AG09309 (cell line): Measurements from ENCODE around the gene FCHSD1.
A peak's percentile ranks its signal among the peaks of the same experiment; 100 is the strongest.

ENCODE experiments used
- DNase-seq: peaks from one replicate; pipeline ENCODE4 v3.0.0-alpha.2; 2010; ENCODE audit warnings: low read depth
- H3K4me3 ChIP-seq: 2 replicates; pipeline ENCODE4 v1.5.1; 2011; ENCODE audit warnings: mild to moderate bottlenecking, low read depth, low read length, moderate library complexity; ENCODE audit not compliant: control insufficient read depth
- TF ChIP-seq, protein P1 (sequence below): IDR thresholded peaks from 2 replicates; pipeline ENCODE4 v1.5.1; 2011; ENCODE audit warnings: mild to moderate bottlenecking, low read depth, low read length, inconsistent platforms; ENCODE audit not compliant: insufficient read depth, control insufficient read depth; ENCODE audit errors: missing control alignments

Gene FCHSD1

DNA sequence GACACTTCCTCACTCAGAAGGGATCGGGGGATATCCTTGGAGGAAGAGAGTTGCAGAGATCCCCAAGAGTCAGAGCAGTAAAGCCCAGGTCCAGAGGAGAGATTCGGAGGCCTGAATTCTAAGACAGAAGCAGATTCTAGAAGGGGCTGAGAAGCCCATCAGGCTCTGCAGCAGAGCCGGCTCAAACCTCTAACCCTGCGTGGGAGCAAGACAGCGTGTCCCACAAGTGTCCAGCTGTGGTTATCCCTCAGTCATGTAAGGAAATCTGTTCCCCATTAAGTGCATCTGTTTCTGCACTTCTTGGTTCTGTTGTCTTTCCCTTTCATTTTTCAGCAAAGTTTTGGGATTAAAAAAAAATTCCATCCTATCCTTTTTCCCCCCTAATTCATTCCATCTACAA, 27.6 kb downstream of the FCHSD1 start:
- H3K4me3 ChIP-seq = no peak overlapping the region
- no peak for DNase-seq
- TF ChIP-seq, protein P1, sequence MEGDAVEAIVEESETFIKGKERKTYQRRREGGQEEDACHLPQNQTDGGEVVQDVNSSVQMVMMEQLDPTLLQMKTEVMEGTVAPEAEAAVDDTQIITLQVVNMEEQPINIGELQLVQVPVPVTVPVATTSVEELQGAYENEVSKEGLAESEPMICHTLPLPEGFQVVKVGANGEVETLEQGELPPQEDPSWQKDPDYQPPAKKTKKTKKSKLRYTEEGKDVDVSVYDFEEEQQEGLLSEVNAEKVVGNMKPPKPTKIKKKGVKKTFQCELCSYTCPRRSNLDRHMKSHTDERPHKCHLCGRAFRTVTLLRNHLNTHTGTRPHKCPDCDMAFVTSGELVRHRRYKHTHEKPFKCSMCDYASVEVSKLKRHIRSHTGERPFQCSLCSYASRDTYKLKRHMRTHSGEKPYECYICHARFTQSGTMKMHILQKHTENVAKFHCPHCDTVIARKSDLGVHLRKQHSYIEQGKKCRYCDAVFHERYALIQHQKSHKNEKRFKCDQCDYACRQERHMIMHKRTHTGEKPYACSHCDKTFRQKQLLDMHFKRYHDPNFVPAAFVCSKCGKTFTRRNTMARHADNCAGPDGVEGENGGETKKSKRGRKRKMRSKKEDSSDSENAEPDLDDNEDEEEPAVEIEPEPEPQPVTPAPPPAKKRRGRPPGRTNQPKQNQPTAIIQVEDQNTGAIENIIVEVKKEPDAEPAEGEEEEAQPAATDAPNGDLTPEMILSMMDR = no peak

DNA sequence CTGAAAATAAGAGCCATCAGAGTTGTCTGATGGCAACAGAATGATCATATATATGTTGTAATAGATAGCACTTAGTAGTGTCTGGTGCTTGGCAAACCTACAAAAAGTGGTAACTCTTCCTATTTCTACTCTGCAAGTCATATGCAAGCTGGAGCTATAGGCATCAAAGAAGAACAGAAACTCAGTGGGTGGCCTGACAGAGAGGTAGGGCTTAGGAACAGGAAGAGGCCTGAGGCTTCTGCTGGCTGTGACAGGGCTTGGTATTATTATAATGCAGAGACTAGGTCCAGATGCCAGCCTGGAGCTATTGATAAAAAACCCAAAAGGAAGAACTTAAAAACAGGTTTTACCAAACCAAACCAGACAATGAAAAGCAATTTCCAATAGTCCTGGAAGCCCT, 28.0 kb downstream of the FCHSD1 start:
- TF ChIP-seq, protein P1 = no peak
- DNase-seq = no peak

DNA sequence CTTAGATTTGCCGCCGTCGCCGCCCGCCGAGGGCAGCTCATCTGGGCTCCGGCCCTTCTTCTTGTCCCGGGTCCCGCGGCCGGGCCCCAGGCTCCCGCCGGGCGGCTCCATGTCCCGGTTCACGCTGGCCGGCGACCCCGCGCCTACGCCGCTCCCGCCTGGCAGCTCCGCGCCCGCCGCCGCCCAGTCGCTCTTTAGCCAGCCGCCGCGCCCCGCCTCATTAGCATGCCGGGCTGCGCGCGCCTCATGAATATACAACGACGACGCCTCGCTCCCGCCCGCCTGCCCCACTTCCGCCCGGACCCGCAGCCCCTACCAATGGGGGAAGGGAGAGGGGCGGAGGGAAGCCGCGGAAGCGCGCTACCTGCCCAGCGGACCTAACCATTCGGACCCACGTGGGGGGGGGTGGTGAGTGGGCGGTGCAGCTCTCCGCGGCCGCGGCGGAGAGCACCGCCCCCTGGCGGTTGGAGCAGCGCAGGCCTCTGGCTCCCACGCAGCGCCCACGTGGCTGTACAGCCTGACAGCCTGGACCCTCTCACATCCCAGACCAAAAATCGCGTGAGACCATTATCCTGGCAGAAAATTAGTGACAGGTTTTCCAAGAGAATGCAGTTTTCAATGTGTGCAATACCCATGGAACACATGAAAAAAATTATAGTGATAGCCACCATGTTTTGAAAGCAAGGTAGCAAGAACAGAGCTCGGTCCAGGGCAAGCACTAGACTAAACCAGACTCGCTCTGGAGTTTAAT, 32.2 kb downstream of the FCHSD1 start, which contains the start of gene DIAPH1:
Gene DIAPH1, minus strand, starts transcription at position 197 of the 751 bp plus-strand sequence. Its CDS starts 86 bp downstream, at position 111.
- TF ChIP-seq, protein P1 = peak; percentile 95
- DNase-seq = peak; percentile 67
- H3K4me3 ChIP-seq = peak within 1 kb of the TSS; percentile 63

More for the DNA sequence above, 28.0 kb downstream of the FCHSD1 start:
- H3K4me3 ChIP-seq = no peak overlapping the region

DNA sequence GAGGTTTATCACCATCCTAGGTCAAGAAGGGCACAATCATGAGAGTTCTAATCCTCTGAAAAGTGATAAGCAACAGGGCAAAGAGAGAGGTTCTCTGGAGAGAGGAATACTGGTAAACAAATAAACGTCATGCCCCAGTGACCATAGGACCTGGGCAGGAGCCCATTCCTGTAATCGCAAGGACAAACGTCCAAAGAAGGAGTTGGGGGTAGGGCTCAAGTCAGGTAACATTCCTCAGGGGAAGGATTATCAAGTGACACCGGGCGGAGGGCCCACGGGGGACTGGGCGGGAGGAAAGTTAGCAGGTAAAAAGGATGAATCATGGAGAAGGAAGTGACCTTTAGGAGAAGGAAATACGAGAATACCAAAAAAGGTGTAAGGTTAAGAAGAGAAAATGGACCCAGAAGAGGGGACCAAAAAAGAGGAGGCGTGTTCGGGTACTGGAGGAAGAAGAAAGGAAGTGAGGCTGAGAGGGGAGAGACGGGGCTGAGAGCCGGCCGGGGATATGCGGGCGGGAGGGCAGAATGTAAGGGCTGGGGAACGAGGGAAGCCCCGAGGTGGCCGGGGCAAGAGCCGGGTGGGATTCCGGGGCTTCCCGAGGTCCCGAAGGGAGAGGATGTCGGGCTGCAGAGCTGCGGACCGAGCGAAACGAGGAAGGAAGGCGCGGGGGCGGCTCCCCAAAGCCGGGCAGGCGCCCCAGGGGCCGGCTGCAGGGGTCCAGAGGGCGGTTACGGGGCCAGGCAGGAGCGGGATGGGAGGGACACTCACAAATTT, 33.0 kb downstream of the FCHSD1 start:
- TF ChIP-seq, protein P1 = no peak
- DNase-seq = no peak
- H3K4me3 ChIP-seq = peak overlapping the region; percentile 63

DNA sequence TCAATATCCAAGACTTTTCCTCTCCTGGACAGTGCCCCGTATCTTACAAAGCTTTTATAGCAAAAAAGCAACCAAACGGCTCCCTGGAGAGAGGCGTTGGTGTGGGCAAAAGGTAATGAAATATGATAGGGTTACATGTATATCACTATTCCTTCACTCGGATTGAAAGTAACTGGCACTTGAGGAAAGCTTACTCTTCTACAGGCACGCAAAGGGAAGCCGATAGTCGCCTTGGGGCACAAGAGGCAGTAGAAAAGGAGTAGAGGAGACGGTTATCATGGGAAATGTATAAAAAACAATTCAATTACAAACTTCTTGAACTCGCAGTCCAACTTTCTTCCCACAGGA, 33.6 kb downstream of the FCHSD1 start:
- TF ChIP-seq, protein P1 = no peak
- H3K4me3 ChIP-seq = peak overlapping the region; percentile 63
- DNase-seq = no peak

DNA sequence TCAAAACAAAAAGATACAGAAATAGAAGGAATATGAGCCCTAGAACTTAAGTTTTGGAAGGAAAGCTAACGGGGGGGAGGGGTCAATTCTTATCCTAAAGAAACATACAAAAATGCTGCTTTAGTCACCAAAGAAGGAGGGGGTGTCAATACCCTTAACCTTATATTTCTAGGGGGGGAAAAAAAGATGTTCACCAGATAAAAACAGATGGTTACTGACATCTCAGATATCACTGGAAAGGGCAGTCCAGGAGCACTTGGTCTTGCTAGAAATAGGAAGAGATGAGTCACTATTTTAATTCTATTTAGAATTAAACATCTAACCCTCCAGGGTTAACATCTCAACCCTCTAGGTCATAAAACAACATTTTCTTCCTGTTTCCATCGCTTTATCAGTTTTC, 34.1 kb downstream of the FCHSD1 start:
- no peak overlapping the region for H3K4me3 ChIP-seq
- TF ChIP-seq, protein P1 = no peak
- DNase-seq = no peak
